HEK293 (cell line): Measurements from ENCODE around the gene SLC12A3.

ENCODE experiments used
- ELK4 ChIP-seq: IDR thresholded peaks from 2 replicates; pipeline ENCODE4 v1.6.1; 2011; ENCODE audit warnings: mild to moderate bottlenecking, low read depth, low read length, borderline replicate concordance
- INSM2 ChIP-seq: fragments of 450-650 bp; formaldehyde crosslinking; IDR thresholded peaks from 2 replicates; pipeline ENCODE4 v1.5.1; 2016; ENCODE audit warnings: missing biosample characterization, missing genetic modification characterization
- TRIM28 ChIP-seq: IDR thresholded peaks from 2 replicates; pipeline ENCODE4 v1.6.1; 2011; ENCODE audit warnings: low read length, control low read depth, borderline replicate concordance
- WT1 ChIP-seq: fragments of 450-650 bp; formaldehyde crosslinking; IDR thresholded peaks from 2 replicates; pipeline ENCODE4 v1.5.1; 2016; ENCODE audit warnings: missing biosample characterization, missing genetic modification characterization
- YY1 ChIP-seq: fragments of 450-650 bp; formaldehyde crosslinking; IDR thresholded peaks from 2 replicates; pipeline ENCODE4 v1.5.1; 2018; ENCODE audit warnings: missing biosample characterization, missing genetic modification characterization
- ZNF146 ChIP-seq: fragments of 450-650 bp; formaldehyde crosslinking; IDR thresholded peaks from 2 replicates; pipeline ENCODE4 v1.5.1; 2016; ENCODE audit warnings: missing biosample characterization, missing genetic modification characterization
- ZNF423 ChIP-seq: fragments of 450-650 bp; formaldehyde crosslinking; IDR thresholded peaks from 2 replicates; pipeline ENCODE4 v1.5.1; 2016; ENCODE audit warnings: missing biosample characterization, missing genetic modification characterization
- ZNF704 ChIP-seq: fragments of 450-650 bp; formaldehyde crosslinking; IDR thresholded peaks from 2 replicates; pipeline ENCODE4 v1.5.1; 2016; ENCODE audit warnings: missing biosample characterization, missing genetic modification characterization
- ZSCAN30 ChIP-seq: fragments of 450-650 bp; IDR thresholded peaks from 2 replicates; pipeline ENCODE4 v1.5.1; 2018; ENCODE audit warnings: missing biosample characterization, mild to moderate bottlenecking, missing genetic modification characterization, moderate library complexity
- TF ChIP-seq, protein P1 (sequence below): fragments of 450-650 bp; formaldehyde crosslinking; IDR thresholded peaks from 2 replicates; pipeline ENCODE4 v1.5.1; 2016; ENCODE audit warnings: missing biosample characterization, missing genetic modification characterization
- TF ChIP-seq, protein P2 (sequence below): fragments of 450-650 bp; formaldehyde crosslinking; IDR thresholded peaks from 2 replicates; pipeline ENCODE4 v1.5.1; 2016; ENCODE audit warnings: missing biosample characterization, missing genetic modification characterization, low read depth
- TF ChIP-seq, protein P3 (sequence below): fragments of 450-650 bp; formaldehyde crosslinking; IDR thresholded peaks from 2 replicates; pipeline ENCODE4 v1.5.1; 2017; ENCODE audit warnings: missing biosample characterization, missing genetic modification characterization

- TF ChIP-seq, protein P1, sequence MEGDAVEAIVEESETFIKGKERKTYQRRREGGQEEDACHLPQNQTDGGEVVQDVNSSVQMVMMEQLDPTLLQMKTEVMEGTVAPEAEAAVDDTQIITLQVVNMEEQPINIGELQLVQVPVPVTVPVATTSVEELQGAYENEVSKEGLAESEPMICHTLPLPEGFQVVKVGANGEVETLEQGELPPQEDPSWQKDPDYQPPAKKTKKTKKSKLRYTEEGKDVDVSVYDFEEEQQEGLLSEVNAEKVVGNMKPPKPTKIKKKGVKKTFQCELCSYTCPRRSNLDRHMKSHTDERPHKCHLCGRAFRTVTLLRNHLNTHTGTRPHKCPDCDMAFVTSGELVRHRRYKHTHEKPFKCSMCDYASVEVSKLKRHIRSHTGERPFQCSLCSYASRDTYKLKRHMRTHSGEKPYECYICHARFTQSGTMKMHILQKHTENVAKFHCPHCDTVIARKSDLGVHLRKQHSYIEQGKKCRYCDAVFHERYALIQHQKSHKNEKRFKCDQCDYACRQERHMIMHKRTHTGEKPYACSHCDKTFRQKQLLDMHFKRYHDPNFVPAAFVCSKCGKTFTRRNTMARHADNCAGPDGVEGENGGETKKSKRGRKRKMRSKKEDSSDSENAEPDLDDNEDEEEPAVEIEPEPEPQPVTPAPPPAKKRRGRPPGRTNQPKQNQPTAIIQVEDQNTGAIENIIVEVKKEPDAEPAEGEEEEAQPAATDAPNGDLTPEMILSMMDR (tag by site-specific recombination): no peak
- TF ChIP-seq INSM2 (tag by site-specific recombination): no peak
- TF ChIP-seq YY1 (tag by site-specific recombination): no peak
- TF ChIP-seq TRIM28: no peak
- TF ChIP-seq ZNF423: no peak
- TF ChIP-seq, protein P2, sequence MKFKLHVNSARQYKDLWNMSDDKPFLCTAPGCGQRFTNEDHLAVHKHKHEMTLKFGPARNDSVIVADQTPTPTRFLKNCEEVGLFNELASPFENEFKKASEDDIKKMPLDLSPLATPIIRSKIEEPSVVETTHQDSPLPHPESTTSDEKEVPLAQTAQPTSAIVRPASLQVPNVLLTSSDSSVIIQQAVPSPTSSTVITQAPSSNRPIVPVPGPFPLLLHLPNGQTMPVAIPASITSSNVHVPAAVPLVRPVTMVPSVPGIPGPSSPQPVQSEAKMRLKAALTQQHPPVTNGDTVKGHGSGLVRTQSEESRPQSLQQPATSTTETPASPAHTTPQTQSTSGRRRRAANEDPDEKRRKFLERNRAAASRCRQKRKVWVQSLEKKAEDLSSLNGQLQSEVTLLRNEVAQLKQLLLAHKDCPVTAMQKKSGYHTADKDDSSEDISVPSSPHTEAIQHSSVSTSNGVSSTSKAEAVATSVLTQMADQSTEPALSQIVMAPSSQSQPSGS: no peak
- TF ChIP-seq ZNF704 (tag by site-specific recombination): no peak
- TF ChIP-seq WT1 (tag by site-specific recombination): no peak
- TF ChIP-seq ELK4: no peak
- TF ChIP-seq, protein P3, sequence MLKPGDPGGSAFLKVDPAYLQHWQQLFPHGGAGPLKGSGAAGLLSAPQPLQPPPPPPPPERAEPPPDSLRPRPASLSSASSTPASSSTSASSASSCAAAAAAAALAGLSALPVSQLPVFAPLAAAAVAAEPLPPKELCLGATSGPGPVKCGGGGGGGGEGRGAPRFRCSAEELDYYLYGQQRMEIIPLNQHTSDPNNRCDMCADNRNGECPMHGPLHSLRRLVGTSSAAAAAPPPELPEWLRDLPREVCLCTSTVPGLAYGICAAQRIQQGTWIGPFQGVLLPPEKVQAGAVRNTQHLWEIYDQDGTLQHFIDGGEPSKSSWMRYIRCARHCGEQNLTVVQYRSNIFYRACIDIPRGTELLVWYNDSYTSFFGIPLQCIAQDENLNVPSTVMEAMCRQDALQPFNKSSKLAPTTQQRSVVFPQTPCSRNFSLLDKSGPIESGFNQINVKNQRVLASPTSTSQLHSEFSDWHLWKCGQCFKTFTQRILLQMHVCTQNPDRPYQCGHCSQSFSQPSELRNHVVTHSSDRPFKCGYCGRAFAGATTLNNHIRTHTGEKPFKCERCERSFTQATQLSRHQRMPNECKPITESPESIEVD (tag by site-specific recombination): no peak
- no peak for TF ChIP-seq ZSCAN30 (tag by site-specific recombination)
- no peak for TF ChIP-seq ZNF146
Measured at GRCh38 chr16:56860226-56861020, 4.6 kb upstream of the SLC12A3 start.
